WERI-Rb-1 (cell line): Measurements from ENCODE around the gene CALCA.
"Not testable (repeated sequence)": the region's sequence is repeated elsewhere in the genome, so short reads cannot be mapped to it uniquely, and the experiment has no call there.

ENCODE experiments used
- DNase-seq: peaks from one replicate; pipeline ENCODE4 v3.0.0-alpha.2; 2020
- H3K27ac ChIP-seq: fragments of 250-450 bp; sonication (Bioruptor Pico); 2 replicates; pipeline ENCODE4 v1.5.1; 2020; ENCODE audit warnings: mild to moderate bottlenecking, moderate library complexity
- H3K27me3 ChIP-seq: fragments of 250-450 bp; sonication (Bioruptor Pico); 2 replicates; pipeline ENCODE4 v1.5.1; 2021; ENCODE audit warnings: mild to moderate bottlenecking, low read depth, moderate library complexity; ENCODE audit not compliant: insufficient read depth, severe bottlenecking
- H3K36me3 ChIP-seq: fragments of 250-450 bp; sonication (Bioruptor Pico); 2 replicates; pipeline ENCODE4 v1.5.1; 2020; ENCODE audit warnings: mild to moderate bottlenecking, moderate library complexity
- H3K4me3 ChIP-seq: 2 replicates; pipeline ENCODE4 v1.5.1; 2011; ENCODE audit warnings: low read depth, mild to moderate bottlenecking, control low read depth, low read length
- H3K9me3 ChIP-seq: fragments of 250-450 bp; sonication (Bioruptor Pico); 2 replicates; pipeline ENCODE4 v1.5.1; 2021; ENCODE audit warnings: mild to moderate bottlenecking, moderate library complexity; ENCODE audit not compliant: severe bottlenecking
- CTCF ChIP-seq: IDR thresholded peaks from 2 replicates; pipeline ENCODE4 v1.5.1; 2011; ENCODE audit warnings: low read depth, mild to moderate bottlenecking, control low read depth, inconsistent platforms, low read length

The CALCA gene

GRCh38 chr11:14971865-14972580, at the start of gene CALCA:
CALCA (minus strand) TSS chr11:14972351; CDS start chr11:14971192, 1,159 bp downstream.
- Histone ChIP-seq H3K36me3 (no peaks in the 10 kb centered on the region), H3K4me3 (no peak within 1 kb of the TSS), H3K27me3 (peaks cover 95% of the 10 kb centered on the region), H3K27ac (no peak within 1 kb of the TSS), H3K9me3 (no peaks in the 10 kb centered on the region)
- DNase-seq = no peak
- TF ChIP-seq CTCF = no peak

- H3K27me3 ChIP-seq = peaks cover 21% of the 10 kb centered on the region
- no peak for DNase-seq
- H3K27ac ChIP-seq = no peak overlapping the region
- H3K9me3 ChIP-seq = no peaks in the 10 kb centered on the region
- TF ChIP-seq CTCF = no peak
- H3K36me3 ChIP-seq = no peaks in the 10 kb centered on the region
- H3K4me3 ChIP-seq = no peak overlapping the region
Measured at GRCh38 chr11:15016200-15016599, 44.0 kb upstream of the CALCA start.

- peaks cover 31% of the 10 kb centered on the region for H3K27me3 ChIP-seq
- H3K4me3 ChIP-seq = no peak overlapping the region
- no peak overlapping the region for H3K27ac ChIP-seq
- no peaks in the 10 kb centered on the region for H3K9me3 ChIP-seq
- DNase-seq = no peak
- no peak for TF ChIP-seq CTCF
- H3K36me3 ChIP-seq = no peaks in the 10 kb centered on the region
Measured at GRCh38 chr11:15011776-15012345, 39.7 kb upstream of the CALCA start.

GRCh38 chr11:15010865-15011264, 38.7 kb upstream of the CALCA start:
- no peak for TF ChIP-seq CTCF
- H3K36me3 ChIP-seq = no peaks in the 10 kb centered on the region
- DNase-seq = no peak
- no peak overlapping the region for H3K27ac ChIP-seq
- no peak overlapping the region for H3K4me3 ChIP-seq
- H3K9me3 ChIP-seq = no peaks in the 10 kb centered on the region
- peaks cover 31% of the 10 kb centered on the region for H3K27me3 ChIP-seq

- DNase-seq = no peak
- peaks cover 19% of the 10 kb centered on the region for H3K27me3 ChIP-seq
- peak; percentile 59 for TF ChIP-seq CTCF
Measured at GRCh38 chr11:15006139-15006759, 34.1 kb upstream of the CALCA start.

GRCh38 chr11:14988133-14988532, 16.0 kb upstream of the CALCA start:
- not testable (repeated sequence) for H3K9me3 ChIP-seq, H3K36me3 ChIP-seq, H3K4me3 ChIP-seq, H3K27ac ChIP-seq, DNase-seq
- H3K27me3 ChIP-seq = peaks cover 36% of the 10 kb centered on the region

More at GRCh38 chr11:15006139-15006759, 34.1 kb upstream of the CALCA start:
- H3K4me3 ChIP-seq = no peak overlapping the region
- H3K9me3 ChIP-seq = no peaks in the 10 kb centered on the region
- no peak overlapping the region for H3K27ac ChIP-seq
- no peaks in the 10 kb centered on the region for H3K36me3 ChIP-seq
